WTC11 (cell line): ENCODE results near the gene KRT10.

Experiments used
- E2F4 ChIP-seq: sonication (generic); formaldehyde crosslinking; IDR thresholded peaks from 2 replicates; pipeline ENCODE4 v1.8.1; 2022; ENCODE audit warnings: low read depth, mild to moderate bottlenecking, moderate library complexity, missing genetic modification reagents, borderline replicate concordance
- ESRRA ChIP-seq: sonication (generic); formaldehyde crosslinking; IDR thresholded peaks from 2 replicates; pipeline ENCODE4 v1.8.1; 2022; ENCODE audit warnings: mild to moderate bottlenecking, missing genetic modification reagents, borderline replicate concordance
- HMGXB4 ChIP-seq: sonication (generic); formaldehyde crosslinking; IDR thresholded peaks from 2 replicates; pipeline ENCODE4 v1.8.1; 2023; ENCODE audit warnings: mild to moderate bottlenecking, moderate library complexity, missing genetic modification reagents
- JUN ChIP-seq: sonication (generic); formaldehyde crosslinking; IDR thresholded peaks from 2 replicates; pipeline ENCODE4 v1.8.0; 2023; ENCODE audit warnings: mild to moderate bottlenecking, missing genetic modification reagents
- NR2C2 ChIP-seq: sonication (generic); formaldehyde crosslinking; IDR thresholded peaks from 2 replicates; pipeline ENCODE4 v1.8.0; 2022; ENCODE audit warnings: mild to moderate bottlenecking, missing genetic modification reagents
- RELA ChIP-seq: sonication (generic); formaldehyde crosslinking; IDR thresholded peaks from 2 replicates; pipeline ENCODE4 v1.8.1; 2022; ENCODE audit warnings: missing genetic modification reagents, mild to moderate bottlenecking, borderline replicate concordance
- SMAD4 ChIP-seq: sonication (generic); formaldehyde crosslinking; IDR thresholded peaks from 2 replicates; pipeline ENCODE4 v1.8.0; 2022; ENCODE audit warnings: mild to moderate bottlenecking, missing genetic modification reagents
- TCF7 ChIP-seq: sonication (generic); formaldehyde crosslinking; IDR thresholded peaks from 2 replicates; pipeline ENCODE4 v1.8.0; 2022; ENCODE audit warnings: mild to moderate bottlenecking, low read depth, missing genetic modification reagents, moderate library complexity
- ZNF138 ChIP-seq: sonication (generic); formaldehyde crosslinking; conservative IDR thresholded peaks from 2 replicates; pipeline ENCODE4 v1.8.1; 2022; ENCODE audit warnings: mild to moderate bottlenecking, moderate library complexity, missing genetic modification reagents
- TF ChIP-seq, protein P1 (sequence below): fragments of 200-600 bp; IDR thresholded peaks from 2 replicates; pipeline ENCODE4 v1.8.0; 2022; ENCODE audit warnings: antibody characterized with exemption
- TF ChIP-seq, protein P2 (sequence below): fragments of 250-450 bp; sonication (Bioruptor Pico); IDR thresholded peaks from 2 replicates; pipeline ENCODE4 v2.1.2; 2022; ENCODE audit warnings: mild to moderate bottlenecking, moderate library complexity

DNA sequence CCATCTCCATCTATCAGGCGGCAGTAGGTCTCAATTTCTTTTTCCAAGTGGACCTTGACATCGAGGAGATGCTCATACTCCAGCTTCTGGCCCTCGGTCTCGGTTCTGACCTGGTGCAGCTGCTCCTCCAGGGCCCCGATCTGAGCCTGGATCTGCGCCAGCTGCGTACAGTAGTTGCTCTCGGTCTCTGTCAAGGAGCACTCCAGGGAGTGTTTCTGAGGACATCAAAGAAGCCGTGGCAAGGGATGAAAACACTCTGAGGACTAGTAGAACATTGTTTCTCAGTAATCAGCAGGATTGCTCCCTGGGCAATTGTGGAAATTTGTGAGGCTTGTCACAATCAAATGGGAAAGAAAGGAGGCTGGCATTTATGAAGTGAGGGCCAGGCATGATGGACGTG is 28.6 kb downstream of the KRT10 start:
- TF ChIP-seq ZNF138 (CRISPR knock-in tag) = no peak
- TF ChIP-seq SMAD4 (CRISPR knock-in tag) = no peak
- TF ChIP-seq, protein P1, sequence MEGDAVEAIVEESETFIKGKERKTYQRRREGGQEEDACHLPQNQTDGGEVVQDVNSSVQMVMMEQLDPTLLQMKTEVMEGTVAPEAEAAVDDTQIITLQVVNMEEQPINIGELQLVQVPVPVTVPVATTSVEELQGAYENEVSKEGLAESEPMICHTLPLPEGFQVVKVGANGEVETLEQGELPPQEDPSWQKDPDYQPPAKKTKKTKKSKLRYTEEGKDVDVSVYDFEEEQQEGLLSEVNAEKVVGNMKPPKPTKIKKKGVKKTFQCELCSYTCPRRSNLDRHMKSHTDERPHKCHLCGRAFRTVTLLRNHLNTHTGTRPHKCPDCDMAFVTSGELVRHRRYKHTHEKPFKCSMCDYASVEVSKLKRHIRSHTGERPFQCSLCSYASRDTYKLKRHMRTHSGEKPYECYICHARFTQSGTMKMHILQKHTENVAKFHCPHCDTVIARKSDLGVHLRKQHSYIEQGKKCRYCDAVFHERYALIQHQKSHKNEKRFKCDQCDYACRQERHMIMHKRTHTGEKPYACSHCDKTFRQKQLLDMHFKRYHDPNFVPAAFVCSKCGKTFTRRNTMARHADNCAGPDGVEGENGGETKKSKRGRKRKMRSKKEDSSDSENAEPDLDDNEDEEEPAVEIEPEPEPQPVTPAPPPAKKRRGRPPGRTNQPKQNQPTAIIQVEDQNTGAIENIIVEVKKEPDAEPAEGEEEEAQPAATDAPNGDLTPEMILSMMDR = no peak
- TF ChIP-seq HMGXB4 (CRISPR knock-in tag) = no peak
- no peak for TF ChIP-seq NR2C2 (CRISPR knock-in tag)
- no peak for TF ChIP-seq JUN (CRISPR knock-in tag)
- TF ChIP-seq RELA = no peak
- no peak for TF ChIP-seq TCF7 (CRISPR knock-in tag)
- TF ChIP-seq, protein P2, sequence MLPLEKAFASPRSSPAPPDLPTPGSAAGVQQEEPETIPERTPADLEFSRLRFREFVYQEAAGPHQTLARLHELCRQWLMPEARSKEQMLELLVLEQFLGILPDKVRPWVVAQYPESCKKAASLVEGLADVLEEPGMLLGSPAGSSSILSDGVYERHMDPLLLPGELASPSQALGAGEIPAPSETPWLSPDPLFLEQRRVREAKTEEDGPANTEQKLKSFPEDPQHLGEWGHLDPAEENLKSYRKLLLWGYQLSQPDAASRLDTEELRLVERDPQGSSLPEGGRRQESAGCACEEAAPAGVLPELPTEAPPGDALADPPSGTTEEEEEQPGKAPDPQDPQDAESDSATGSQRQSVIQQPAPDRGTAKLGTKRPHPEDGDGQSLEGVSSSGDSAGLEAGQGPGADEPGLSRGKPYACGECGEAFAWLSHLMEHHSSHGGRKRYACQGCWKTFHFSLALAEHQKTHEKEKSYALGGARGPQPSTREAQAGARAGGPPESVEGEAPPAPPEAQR = no peak
- no peak for TF ChIP-seq E2F4 (CRISPR knock-in tag)
- TF ChIP-seq ESRRA = no peak
